HFFc6 (cell line): ENCODE results near the gene GALNT7. TPM values are rescaled to one million over a fixed set of nuclear protein-coding genes. Genes with fewer than 3 reads are reported as not detected.

Experiments used
- DNase-seq: peaks from one replicate; pipeline ENCODE4 v3.0.0-alpha.2; 2018
- H3K27ac Mint-ChIP-seq: 2 replicates; pipeline ENCODE4 v1.8.0; 2020; ENCODE audit warnings: mild to moderate bottlenecking, mixed read lengths
- H3K27me3 Mint-ChIP-seq: 2 replicates; pipeline ENCODE4 v1.8.0; 2021; ENCODE audit warnings: mild to moderate bottlenecking, moderate library complexity, mixed read lengths; ENCODE audit not compliant: insufficient read depth
- H3K36me3 Mint-ChIP-seq: 2 replicates; pipeline ENCODE4 v1.8.0; 2021; ENCODE audit warnings: low read depth, mixed read lengths
- H3K4me1 Mint-ChIP-seq: 2 replicates; pipeline ENCODE4 v1.8.0; 2020; ENCODE audit warnings: low read depth, mixed read lengths
- H3K4me3 Mint-ChIP-seq: 2 replicates; pipeline ENCODE4 v1.8.0; 2020; ENCODE audit warnings: mild to moderate bottlenecking, moderate library complexity, mixed read lengths
- H3K9me3 Mint-ChIP-seq: 2 replicates; pipeline ENCODE4 v1.8.0; 2020; ENCODE audit warnings: mild to moderate bottlenecking, mixed read lengths
- CTCF ChIP-seq: fragments of 200-600 bp; sonication (generic); IDR thresholded peaks from 2 replicates; pipeline ENCODE4 v1.5.0; 2021; ENCODE audit warnings: antibody characterized with exemption, mild to moderate bottlenecking
- total RNA-seq, 6 experiments: library from RNA; stranded (reverse); fragmentation: NEBNext Ultra II Directional; extraction: Animal tissue kit (Norgen Biotek cat#: 25700); gene quantifications; 2 replicates in 1 of 6; 3 replicates in 5 of 6; pipeline ENCODE4 v1.2.3, GENCODE V29; 2021

Gene GALNT7
- total RNA-seq, 6 experiments from 2014 or later, result 10.9 to 24.3 (median 23.0) TPM

GRCh38 chr4:173189117-173189693 lies 20.6 kb downstream of the GALNT7 start:
- no peak for TF ChIP-seq CTCF
- no peaks in the 10 kb centered on the region for H3K27me3 Mint-ChIP-seq
- H3K4me1 Mint-ChIP-seq, result peaks cover 45% of the 10 kb centered on the region
- DNase-seq, result peak; percentile 23
- H3K36me3 Mint-ChIP-seq, result 0 out of 2 replicates have a peak, but pooled peaks cover 4% of the 10 kb centered on the region
- H3K4me3 Mint-ChIP-seq, result no peak overlapping the region
- no peaks in the 10 kb centered on the region for H3K9me3 Mint-ChIP-seq
- no peak overlapping the region for H3K27ac Mint-ChIP-seq

GRCh38 chr4:173191623-173192041 lies 23.0 kb downstream of the GALNT7 start:
- Mint-ChIP-seq H3K27ac (0 out of 2 replicates have a peak overlapping the region, but pooled peaks have one; percentile 11), H3K27me3 (no peaks in the 10 kb centered on the region), H3K4me1 (peaks cover 51% of the 10 kb centered on the region), H3K9me3 (no peaks in the 10 kb centered on the region), H3K4me3 (peak overlapping the region; percentile 48; the same call in 1 of the 2 replicates), H3K36me3 (0 out of 2 replicates have a peak, but pooled peaks cover 4% of the 10 kb centered on the region)
- TF ChIP-seq CTCF, result no peak
- peak; percentile 17 for DNase-seq

- no peak overlapping the region for H3K27ac Mint-ChIP-seq
- no peaks in the 10 kb centered on the region for H3K27me3 Mint-ChIP-seq
These were observed 24.0 kb downstream of the GALNT7 start for GRCh38 chr4:173192375-173193162.

GRCh38 chr4:173194157-173194556 lies 25.5 kb downstream of the GALNT7 start:
- peaks cover 40% of the 10 kb centered on the region for H3K4me1 Mint-ChIP-seq
- H3K36me3 Mint-ChIP-seq, result no peaks in the 10 kb centered on the region
- H3K27me3 Mint-ChIP-seq, result no peaks in the 10 kb centered on the region
- no peak overlapping the region for H3K27ac Mint-ChIP-seq
- TF ChIP-seq CTCF, result no peak
- no peaks in the 10 kb centered on the region for H3K9me3 Mint-ChIP-seq
- H3K4me3 Mint-ChIP-seq, result no peak overlapping the region
- no peak for DNase-seq

More at GRCh38 chr4:173192375-173193162, 24.0 kb downstream of the GALNT7 start:
- Mint-ChIP-seq H3K9me3 (no peaks in the 10 kb centered on the region), H3K36me3 (0 out of 2 replicates have a peak, but pooled peaks cover 4% of the 10 kb centered on the region), H3K4me1 (peaks cover 46% of the 10 kb centered on the region), H3K4me3 (no peak overlapping the region)
- peak; percentile 51 for TF ChIP-seq CTCF
- DNase-seq, result no peak

GRCh38 chr4:173195109-173195508 lies 26.5 kb downstream of the GALNT7 start:
- no peak for DNase-seq
- H3K4me3 Mint-ChIP-seq, result no peak overlapping the region
- H3K27me3 Mint-ChIP-seq, result no peaks in the 10 kb centered on the region
- H3K27ac Mint-ChIP-seq, result no peak overlapping the region
- H3K36me3 Mint-ChIP-seq, result no peaks in the 10 kb centered on the region
- H3K9me3 Mint-ChIP-seq, result no peaks in the 10 kb centered on the region
- peaks cover 35% of the 10 kb centered on the region for H3K4me1 Mint-ChIP-seq
- TF ChIP-seq CTCF, result no peak
